ENCODE data around the gene DUSP16.

The DUSP16 gene

GRCh38 chr12:12510141-12510540 lies 52.5 kb downstream of the DUSP16 start:
- in situ Hi-C loops (cut with HindIII; ENCODE audit: low sequenced_read_pairs), result no loop called here
- no peak for DNase-seq (ENCODE audit: low read depth)
- TF ChIP-seq, protein P1, sequence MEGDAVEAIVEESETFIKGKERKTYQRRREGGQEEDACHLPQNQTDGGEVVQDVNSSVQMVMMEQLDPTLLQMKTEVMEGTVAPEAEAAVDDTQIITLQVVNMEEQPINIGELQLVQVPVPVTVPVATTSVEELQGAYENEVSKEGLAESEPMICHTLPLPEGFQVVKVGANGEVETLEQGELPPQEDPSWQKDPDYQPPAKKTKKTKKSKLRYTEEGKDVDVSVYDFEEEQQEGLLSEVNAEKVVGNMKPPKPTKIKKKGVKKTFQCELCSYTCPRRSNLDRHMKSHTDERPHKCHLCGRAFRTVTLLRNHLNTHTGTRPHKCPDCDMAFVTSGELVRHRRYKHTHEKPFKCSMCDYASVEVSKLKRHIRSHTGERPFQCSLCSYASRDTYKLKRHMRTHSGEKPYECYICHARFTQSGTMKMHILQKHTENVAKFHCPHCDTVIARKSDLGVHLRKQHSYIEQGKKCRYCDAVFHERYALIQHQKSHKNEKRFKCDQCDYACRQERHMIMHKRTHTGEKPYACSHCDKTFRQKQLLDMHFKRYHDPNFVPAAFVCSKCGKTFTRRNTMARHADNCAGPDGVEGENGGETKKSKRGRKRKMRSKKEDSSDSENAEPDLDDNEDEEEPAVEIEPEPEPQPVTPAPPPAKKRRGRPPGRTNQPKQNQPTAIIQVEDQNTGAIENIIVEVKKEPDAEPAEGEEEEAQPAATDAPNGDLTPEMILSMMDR (IDR thresholded peaks at IDR 0.05; ENCODE audit: low read depth, low read length, missing control alignments), result no peak
- no peak overlapping the region for H3K4me3 ChIP-seq (ENCODE audit: low read depth, low read length)

DNA sequence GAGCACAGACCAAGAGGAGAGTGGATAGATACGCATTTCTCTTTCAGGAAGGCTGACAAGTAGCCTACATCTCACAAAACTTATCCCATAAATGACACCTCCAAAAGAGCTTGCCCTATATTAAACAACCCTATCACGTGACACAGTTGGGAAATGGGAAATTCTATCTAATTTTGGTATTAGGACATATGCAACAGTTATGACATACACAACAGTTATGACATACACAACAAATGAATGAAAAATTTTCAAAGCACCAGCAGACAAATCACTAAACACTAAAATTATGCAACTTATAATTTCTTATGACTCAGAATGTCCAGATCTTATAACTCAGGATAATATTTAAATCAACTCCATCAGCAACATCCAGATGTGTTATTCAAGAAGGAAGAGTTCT lies 54.1 kb downstream of the DUSP16 start:
- H3K4me3 ChIP-seq (ENCODE audit: low read depth, low read length), result no peak overlapping the region
- in situ Hi-C loops (cut with HindIII; ENCODE audit: low sequenced_read_pairs), result no loop called here
- no peak for DNase-seq (ENCODE audit: low read depth)
- TF ChIP-seq, protein P1 (IDR thresholded peaks at IDR 0.05; ENCODE audit: low read depth, low read length, missing control alignments), result no peak

DNA sequence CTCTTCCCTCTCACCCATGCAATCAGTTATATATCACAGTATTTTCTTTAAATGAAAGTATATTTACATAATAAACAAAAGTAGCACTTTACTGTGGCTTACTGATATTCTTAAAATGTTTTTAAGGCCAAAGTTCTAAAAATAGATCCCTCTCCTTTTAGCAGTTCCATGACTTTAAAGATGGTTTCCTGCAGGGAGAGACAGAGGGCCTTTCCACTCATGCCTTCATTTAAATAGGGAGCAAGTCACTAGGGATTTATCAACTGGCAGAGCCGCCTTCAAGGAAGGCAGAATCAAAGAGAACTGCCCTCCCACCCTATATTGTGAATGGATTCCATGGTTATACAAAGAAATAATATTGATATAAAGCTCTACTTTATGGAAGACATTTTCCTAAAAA lies 55.5 kb downstream of the DUSP16 start:
- TF ChIP-seq, protein P1 (IDR thresholded peaks at IDR 0.05; ENCODE audit: low read depth, low read length, missing control alignments), result no peak
- no peak for DNase-seq (ENCODE audit: low read depth)
- in situ Hi-C loops (cut with HindIII; ENCODE audit: low sequenced_read_pairs), result no loop called here
- no peak overlapping the region for H3K4me3 ChIP-seq (ENCODE audit: low read depth, low read length)

- DNase-seq (ENCODE audit: low read depth), result no peak
- no peak overlapping the region for H3K4me3 ChIP-seq (ENCODE audit: low read depth, low read length)
- in situ Hi-C loops (cut with HindIII; ENCODE audit: low sequenced_read_pairs), result no loop called here
- TF ChIP-seq, protein P1 (IDR thresholded peaks at IDR 0.05; ENCODE audit: low read depth, low read length, missing control alignments), result no peak
Observed at GRCh38 chr12:12506496-12506890, 56.2 kb downstream of the DUSP16 start.

DNA sequence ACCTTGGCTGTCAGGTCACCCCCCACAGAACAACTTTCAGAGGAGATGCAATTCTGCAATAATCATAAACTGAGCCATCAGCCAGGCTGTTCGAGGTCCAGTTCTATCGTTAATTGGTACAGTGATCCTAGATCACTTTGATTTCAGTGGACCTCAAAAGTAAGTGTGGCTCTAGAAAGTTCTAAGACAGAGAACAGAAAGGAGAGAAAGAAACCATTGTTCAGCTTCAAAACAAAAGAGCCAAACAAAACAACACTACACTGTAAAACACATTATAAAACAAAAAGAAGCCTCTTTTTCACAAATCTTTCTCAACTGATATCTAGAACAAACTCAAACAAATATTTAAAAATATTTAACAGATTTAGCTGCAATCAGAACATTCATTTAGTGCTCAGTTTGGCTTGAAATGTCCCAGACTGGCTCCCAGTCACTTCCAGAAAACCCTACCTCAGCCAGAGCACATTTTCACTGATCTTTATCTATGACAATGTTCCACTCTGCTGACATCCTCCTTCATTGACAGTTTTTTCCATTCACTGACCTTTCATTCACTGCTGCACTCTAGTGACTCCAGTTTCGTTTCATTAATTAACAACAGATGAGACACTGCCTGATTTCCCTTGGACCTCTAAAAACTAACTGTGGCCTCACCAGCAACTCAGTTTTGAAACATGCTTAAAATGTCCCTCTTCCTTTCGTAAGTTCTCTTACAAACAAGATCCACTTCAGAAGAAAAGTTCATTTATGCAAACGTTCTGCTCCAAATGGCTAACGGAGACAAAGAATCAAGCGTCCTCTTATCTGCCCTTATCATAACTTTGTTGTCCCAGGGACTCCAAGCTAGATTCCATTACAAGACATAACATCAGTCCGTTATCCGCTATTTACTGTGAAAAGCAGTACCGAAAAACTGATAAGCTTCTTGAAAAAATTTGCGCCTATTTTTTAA lies 56.8 kb downstream of the DUSP16 start:
- no peak overlapping the region for H3K4me3 ChIP-seq (ENCODE audit: low read depth, low read length)
- in situ Hi-C loops (cut with HindIII; ENCODE audit: low sequenced_read_pairs), result no loop called here
- TF ChIP-seq, protein P1 (IDR thresholded peaks at IDR 0.05; ENCODE audit: low read depth, low read length, missing control alignments), result no peak
- no peak for DNase-seq (ENCODE audit: low read depth)

DNA sequence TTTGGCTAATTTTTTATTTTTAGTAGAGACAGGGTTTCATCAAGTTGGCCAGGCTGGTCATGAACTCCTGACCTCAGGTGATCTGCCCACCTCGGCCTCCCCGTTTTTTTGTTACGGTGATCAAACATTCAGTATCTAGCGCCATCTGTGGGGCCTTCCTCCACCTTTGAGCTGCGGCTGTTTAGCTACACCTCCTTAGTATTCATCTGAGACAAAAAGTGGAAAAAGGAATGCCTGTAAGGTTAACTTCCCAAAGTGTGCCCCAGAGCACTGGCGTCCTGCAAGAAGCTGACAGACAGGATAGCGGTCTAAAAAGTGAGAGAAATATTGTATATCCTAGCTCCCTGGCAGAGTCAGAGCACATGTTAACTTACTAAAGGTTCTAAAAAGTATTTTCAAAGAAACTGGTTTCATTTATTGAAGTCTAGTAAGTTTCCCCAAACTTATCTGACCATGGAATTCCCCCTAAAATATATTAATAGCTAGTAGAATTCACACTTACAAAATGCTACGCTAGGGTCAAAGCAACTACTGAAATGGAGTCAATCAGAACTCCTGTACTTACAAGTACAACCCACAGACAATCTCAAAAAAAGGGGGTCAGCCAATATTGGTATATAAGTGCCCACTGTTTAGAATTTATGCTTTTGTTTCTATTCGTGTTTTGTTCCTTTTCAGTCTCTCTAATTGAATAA lies 59.1 kb downstream of the DUSP16 start:
- DNase-seq (ENCODE audit: low read depth), result no peak
- in situ Hi-C loops (cut with HindIII; ENCODE audit: low sequenced_read_pairs), result no loop called here
- TF ChIP-seq, protein P1 (IDR thresholded peaks at IDR 0.05; ENCODE audit: low read depth, low read length, missing control alignments), result no peak
- no peak overlapping the region for H3K4me3 ChIP-seq (ENCODE audit: low read depth, low read length)

Measured in astrocyte of the cerebellum (primary cell).